Keratinocyte (primary cell): ENCODE measurements around the gene SDK1. TPM values are rescaled to one million over a fixed set of nuclear protein-coding genes. Genes with fewer than 3 reads are reported as not detected.

ENCODE experiments used
- DNase-seq: peaks from one replicate; pipeline ENCODE4 v3.0.0-alpha.2; 2011; ENCODE audit warnings: low read depth, missing footprints, low spot score
- FAIRE-seq: peaks from 2 replicates; lab custom pipeline; 2011; peaks lifted over from hg19 to GRCh38; lab: Jason Lieb, UNC
- H2AFZ ChIP-seq: 2 replicates; pipeline ENCODE4 v1.6.0; 2012; ENCODE audit warnings: low read length, control low read depth, inconsistent platforms; ENCODE audit not compliant: control insufficient read depth
- H3K27ac ChIP-seq: 2 replicates; pipeline ENCODE4 v1.5.1; 2011; ENCODE audit warnings: low read length; ENCODE audit not compliant: control insufficient read depth, insufficient read depth
- H3K27me3 ChIP-seq: 3 replicates; pipeline ENCODE4 v1.6.0; 2011; ENCODE audit warnings: low read length; ENCODE audit not compliant: control insufficient read depth, insufficient read depth; ENCODE audit errors: extremely low read depth
- H3K36me3 ChIP-seq, 2 experiments: 2 replicates in 1 of 2; 3 replicates in 1 of 2; pipeline ENCODE4 v1.5.1; 2011; ENCODE audit warnings: low read length in 2 of 2, mild to moderate bottlenecking in 1 of 2; ENCODE audit not compliant: control insufficient read depth in 2 of 2, insufficient read depth in 2 of 2; ENCODE audit errors: extremely low read depth in 1 of 2
- H3K4me1 ChIP-seq: 3 replicates; pipeline ENCODE4 v1.5.1; 2011; ENCODE audit warnings: low read length; ENCODE audit not compliant: control insufficient read depth, insufficient read depth; ENCODE audit errors: extremely low read depth
- H3K4me2 ChIP-seq: 3 replicates; pipeline ENCODE4 v1.6.0; 2011; ENCODE audit warnings: low read depth, low read length; ENCODE audit not compliant: control insufficient read depth, insufficient read depth; ENCODE audit errors: extremely low read depth
- H3K4me3 ChIP-seq, 3 experiments: fragments of 200-600 bp in 1 of 3; sonication (generic) in 1 of 3; 2 replicates in 2 of 3; 3 replicates in 1 of 3; pipeline ENCODE4 v1.5.1; 2011 to 2016; ENCODE audit warnings: low read length in 3 of 3, mild to moderate bottlenecking in 3 of 3, control low read depth in 2 of 3, inconsistent platforms in 1 of 3, low read depth in 1 of 3, mixed read lengths in 1 of 3, mixed run types in 1 of 3, moderate library complexity in 1 of 3; ENCODE audit not compliant: control insufficient read depth in 2 of 3, insufficient read depth in 2 of 3; ENCODE audit errors: extremely low read depth in 1 of 3
- H3K79me2 ChIP-seq: 2 replicates; pipeline ENCODE4 v1.6.0; 2012; ENCODE audit warnings: low read length; ENCODE audit not compliant: control insufficient read depth, insufficient read depth
- H3K9ac ChIP-seq: 3 replicates; pipeline ENCODE4 v1.6.0; 2011; ENCODE audit warnings: low read length; ENCODE audit not compliant: control insufficient read depth, insufficient read depth; ENCODE audit errors: extremely low read depth
- H3K9me1 ChIP-seq: 3 replicates; pipeline ENCODE4 v1.6.0; 2011; ENCODE audit warnings: low read length; ENCODE audit not compliant: control insufficient read depth, insufficient read depth; ENCODE audit errors: extremely low read depth
- H3K9me3 ChIP-seq: 2 replicates; pipeline ENCODE4 v1.5.1; 2012; ENCODE audit warnings: low read depth, low read length; ENCODE audit not compliant: control insufficient read depth
- H4K20me1 ChIP-seq: 3 replicates; pipeline ENCODE4 v1.6.0; 2011; ENCODE audit warnings: low read length; ENCODE audit not compliant: control insufficient read depth, insufficient read depth; ENCODE audit errors: extremely low read depth
- CTCF ChIP-seq, 3 experiments: IDR thresholded peaks in 1 of 3; conservative IDR thresholded peaks in 1 of 3; optimal IDR thresholded peaks in 1 of 3; 2 replicates in 2 of 3; 3 replicates in 1 of 3; pipeline versions ENCODE3 to v1.5.1; 2011; ENCODE audit warnings: low read length in 3 of 3, mild to moderate bottlenecking in 3 of 3, moderate library complexity in 2 of 3, control low read depth in 1 of 3, inconsistent platforms in 1 of 3; ENCODE audit not compliant: insufficient read depth in 2 of 3; ENCODE audit errors: extremely low read depth in 1 of 3
- EZH2 ChIP-seq: IDR thresholded peaks from one replicate; pipeline ENCODE4 v1.6.1; 2012; ENCODE audit warnings: inconsistent platforms, mild to moderate bottlenecking, low read length, moderate library complexity
- dilution Hi-C: fragments of 300-500 bp; cut with MboI; formaldehyde crosslinking; loops from one replicate; pipeline ENCODE4 v1.7.0; 2020; ENCODE audit warnings: low sequenced_read_pairs; ENCODE audit not compliant: extremely low pct_ligation_motif_present
- polyA plus RNA-seq, 5 experiments: library from polyadenylated mRNA; depleted of rRNA in 3 of 5; stranded (reverse) in 3 of 5; stranded (forward) in 1 of 5; unstranded in 1 of 5; fragments of >200 nt; gene quantifications; 1 replicate in 1 of 5; 2 replicates in 3 of 5; 3 replicates in 1 of 5; pipeline versions ENCODE4 v1.2.1 to v1.2.3, GENCODE V29; 2011 to 2012; ENCODE audit warnings: missing spikeins in 2 of 5, low read depth in 1 of 5, low replicate concordance in 1 of 5

SDK1 gene
- polyA plus RNA-seq, 1 donor (not counting 4 experiments of a cell fraction or from before 2014, with no cell fraction given), result 0.66 TPM

GRCh38 chr7:3861941-3862340 lies 560.9 kb downstream of the SDK1 start:
- DNase-seq (no peak), FAIRE-seq (no peak)
- peak overlapping the region; percentile 17 for H2AFZ ChIP-seq
- H3K79me2 ChIP-seq, result no peaks in the 10 kb centered on the region
- H3K27ac ChIP-seq, result no peak overlapping the region
- H3K4me3 ChIP-seq, result no peak overlapping the region
- no peaks in the 10 kb centered on the region for H3K9me1 ChIP-seq
- TF ChIP-seq EZH2 (no peak), CTCF (optimal IDR thresholded peaks at IDR 0.05 in 1 of 3, IDR thresholded peaks at IDR 0.05 in 1 of 3, conservative IDR thresholded peaks at IDR 0.05 in 1 of 3; ENCODE audit: extremely low read depth in 1 of 3, insufficient read depth in 2 of 3, low read length in 3 of 3) (no peak)
- no peaks in the 10 kb centered on the region for H3K9me3 ChIP-seq
- no peaks in the 10 kb centered on the region for H4K20me1 ChIP-seq
- dilution Hi-C loops, result no loop called here
- H3K9ac ChIP-seq, result no peak overlapping the region
- H3K4me2 ChIP-seq, result peak overlapping the region; percentile 60
- no peaks in the 10 kb centered on the region for H3K36me3 ChIP-seq
- no peaks in the 10 kb centered on the region for H3K27me3 ChIP-seq
- peaks cover 3% of the 10 kb centered on the region for H3K4me1 ChIP-seq

- no peak overlapping the region for H3K9ac ChIP-seq
- H3K9me1 ChIP-seq, result no peaks in the 10 kb centered on the region
- H3K27ac ChIP-seq, result no peak overlapping the region
- dilution Hi-C loops, result no loop called here
- no peaks in the 10 kb centered on the region for H3K27me3 ChIP-seq
- FAIRE-seq, result no peak
- peaks cover 3% of the 10 kb centered on the region for H3K4me1 ChIP-seq
- no peaks in the 10 kb centered on the region for H4K20me1 ChIP-seq
- H2AFZ ChIP-seq, result no peak overlapping the region
- no peak overlapping the region for H3K4me2 ChIP-seq
- DNase-seq, result no peak
- no peaks in the 10 kb centered on the region for H3K9me3 ChIP-seq
- H3K4me3 ChIP-seq, result no peak overlapping the region
- H3K36me3 ChIP-seq, result no peaks in the 10 kb centered on the region
- TF ChIP-seq EZH2 (no peak), CTCF (optimal IDR thresholded peaks at IDR 0.05 in 1 of 3, IDR thresholded peaks at IDR 0.05 in 1 of 3, conservative IDR thresholded peaks at IDR 0.05 in 1 of 3; ENCODE audit: extremely low read depth in 1 of 3, insufficient read depth in 2 of 3, low read length in 3 of 3) (no peak)
- no peaks in the 10 kb centered on the region for H3K79me2 ChIP-seq
These were observed 561.7 kb downstream of the SDK1 start for GRCh38 chr7:3862774-3863173.
